HepG2 (cell line): ENCODE results near the gene IGLON5. TPM values are rescaled to one million over a fixed set of nuclear protein-coding genes. Genes with fewer than 3 reads are reported as not detected.

Experiments used
- ATF7-NPFF ChIP-seq: sonication (generic); formaldehyde crosslinking; IDR thresholded peaks from 2 replicates; pipeline ENCODE4 v1.8.1; 2023; ENCODE audit warnings: mild to moderate bottlenecking, low read depth, missing genetic modification reagents, moderate library complexity
- ELF3 ChIP-seq: IDR thresholded peaks from 2 replicates; pipeline ENCODE4 v1.6.1; 2016; ENCODE audit warnings: missing genetic modification reagents, missing compliant biosample characterization
- HMG20A ChIP-seq: IDR thresholded peaks from 2 replicates; pipeline ENCODE4 v1.6.1; 2016; ENCODE audit warnings: borderline replicate concordance
- HNRNPK ChIP-seq: fragments of 200-400 bp; formaldehyde crosslinking; IDR thresholded peaks from 2 replicates; pipeline ENCODE4 v1.6.1; 2018; ENCODE audit warnings: low read length, low read depth, moderate library complexity, mild to moderate bottlenecking; ENCODE audit not compliant: poor library complexity, severe bottlenecking
- RAD21 ChIP-seq: fragments of 450-650 bp; formaldehyde crosslinking; IDR thresholded peaks from 2 replicates; pipeline ENCODE4 v1.5.0; 2020; ENCODE audit warnings: mild to moderate bottlenecking
- ZNF160 ChIP-seq: sonication (generic); formaldehyde crosslinking; IDR thresholded peaks from 2 replicates; pipeline ENCODE4 v1.8.0; 2022; ENCODE audit warnings: mild to moderate bottlenecking, inconsistent platforms, missing genetic modification reagents
- ZNF557 ChIP-seq: sonication (generic); formaldehyde crosslinking; IDR thresholded peaks from 2 replicates; pipeline ENCODE4 v1.4.0; 2020; ENCODE audit warnings: missing genetic modification reagents
- ZNF773 ChIP-seq: sonication (generic); formaldehyde crosslinking; IDR thresholded peaks from 2 replicates; pipeline ENCODE4 v1.4.0; 2020; ENCODE audit warnings: missing genetic modification reagents, borderline replicate concordance
- ZZZ3 ChIP-seq: sonication (generic); formaldehyde crosslinking; IDR thresholded peaks from 2 replicates; pipeline ENCODE4 v1.4.0; 2020; ENCODE audit warnings: missing genetic modification reagents, mild to moderate bottlenecking, borderline replicate concordance
- polyA plus RNA-seq, 8 experiments: library from polyadenylated mRNA; depleted of rRNA in 3 of 8; stranded (reverse) in 7 of 8; unstranded in 1 of 8; fragments of >200 nt; fragmentation: Illumina TruSeq in 4 of 8; extraction: Trizol in 4 of 8; gene quantifications; 2 replicates each; pipeline versions ENCODE4 v1.2.1 to v1.2.3, GENCODE V29; 2011 to 2016; ENCODE audit warnings: low read depth in 4 of 8, missing spikeins in 1 of 8, mixed read lengths in 1 of 8; ENCODE audit not compliant: insufficient read depth in 1 of 8
- total RNA-seq, 5 experiments: library from RNA; depleted of rRNA; stranded (reverse); fragments of >200 nt; fragmentation: Illumina TruSeq; extraction: Trizol; gene quantifications; 2 replicates each; pipeline ENCODE4 v1.2.3, GENCODE V29; 2016; ENCODE audit warnings: low read depth in 1 of 5
- TF ChIP-seq, protein P1 (sequence below): sonication (generic); formaldehyde crosslinking; IDR thresholded peaks from 2 replicates; pipeline ENCODE4 v1.4.0; 2020; ENCODE audit warnings: mild to moderate bottlenecking, missing genetic modification reagents
- TF ChIP-seq, protein P2 (sequence below): sonication (generic); formaldehyde crosslinking; IDR thresholded peaks from 2 replicates; pipeline ENCODE4 v1.4.0; 2020; ENCODE audit warnings: missing genetic modification reagents
- TF ChIP-seq, protein P3 (sequence below): sonication (generic); formaldehyde crosslinking; IDR thresholded peaks from 2 replicates; pipeline ENCODE4 v1.5.0; 2020; ENCODE audit warnings: mild to moderate bottlenecking, missing genetic modification reagents
- TF ChIP-seq, protein P4 (sequence below): IDR thresholded peaks from 2 replicates; pipeline ENCODE4 v1.6.1; 2016; ENCODE audit warnings: missing compliant biosample characterization, missing genetic modification reagents, borderline replicate concordance
- TF ChIP-seq, protein P5 (sequence below): sonication (generic); formaldehyde crosslinking; IDR thresholded peaks from 2 replicates; pipeline ENCODE4 v1.4.0; 2020; ENCODE audit warnings: missing genetic modification reagents

Gene IGLON5
- total and polyA plus RNA-seq, 2 of the 13 experiments (the other 11 are each of a cell fraction or from before 2014, with no cell fraction given), result 0.04 to 5.7 TPM

DNA sequence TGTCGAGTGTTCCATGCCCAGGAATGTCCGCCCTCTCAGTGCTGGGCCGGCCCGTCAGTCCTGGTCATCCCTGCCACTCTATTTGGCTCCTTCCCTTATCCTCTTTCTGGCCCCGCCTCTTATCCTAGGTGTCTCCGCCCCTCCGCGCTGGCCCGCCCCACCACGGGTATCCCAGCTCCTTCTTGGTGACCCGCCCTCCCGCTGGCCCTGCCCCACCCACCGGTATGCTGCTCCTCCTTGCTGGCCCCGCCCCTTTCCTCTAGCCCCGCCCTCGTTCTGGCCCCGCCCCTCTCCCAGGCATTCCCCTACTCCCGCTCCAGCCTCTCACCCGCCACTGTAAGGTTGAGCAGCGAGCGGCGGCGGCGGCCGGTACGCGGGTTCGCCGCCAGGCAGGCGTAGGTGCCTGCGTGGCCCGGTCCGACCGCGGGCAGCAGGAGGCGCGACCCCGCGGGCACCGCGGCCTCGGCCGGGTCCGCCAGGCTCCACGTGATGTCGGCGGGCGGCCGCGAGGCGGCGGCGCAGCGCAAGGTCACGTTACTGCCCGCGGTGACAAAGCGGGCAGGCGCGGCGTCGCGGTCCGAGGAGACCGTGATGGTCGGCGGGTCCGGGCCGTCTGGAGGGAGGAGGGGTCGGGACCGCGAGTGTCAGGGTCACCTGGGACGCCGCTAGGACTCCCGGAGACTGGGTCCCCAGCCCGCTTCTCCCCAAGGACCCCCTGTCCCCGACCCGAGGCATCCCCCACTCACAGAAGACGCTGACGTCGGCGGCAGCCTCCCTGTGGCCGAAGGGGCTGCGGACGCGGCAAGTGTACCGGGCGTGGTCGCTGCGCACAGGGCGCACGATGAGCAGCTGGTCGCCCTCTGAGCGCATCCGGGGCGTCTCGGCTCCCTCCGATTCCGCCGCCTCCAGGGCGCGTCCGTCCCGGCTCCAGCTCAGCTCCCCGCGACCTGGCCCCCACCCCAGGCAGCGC, 28.5 kb downstream of the IGLON5 start (continued):
- TF ChIP-seq ZNF557 (CRISPR knock-in tag), result no peak
- 0 out of 2 replicates have a peak, but pooled peaks have one; percentile 40 for TF ChIP-seq ZNF773 (CRISPR knock-in tag)
- TF ChIP-seq, protein P1, sequence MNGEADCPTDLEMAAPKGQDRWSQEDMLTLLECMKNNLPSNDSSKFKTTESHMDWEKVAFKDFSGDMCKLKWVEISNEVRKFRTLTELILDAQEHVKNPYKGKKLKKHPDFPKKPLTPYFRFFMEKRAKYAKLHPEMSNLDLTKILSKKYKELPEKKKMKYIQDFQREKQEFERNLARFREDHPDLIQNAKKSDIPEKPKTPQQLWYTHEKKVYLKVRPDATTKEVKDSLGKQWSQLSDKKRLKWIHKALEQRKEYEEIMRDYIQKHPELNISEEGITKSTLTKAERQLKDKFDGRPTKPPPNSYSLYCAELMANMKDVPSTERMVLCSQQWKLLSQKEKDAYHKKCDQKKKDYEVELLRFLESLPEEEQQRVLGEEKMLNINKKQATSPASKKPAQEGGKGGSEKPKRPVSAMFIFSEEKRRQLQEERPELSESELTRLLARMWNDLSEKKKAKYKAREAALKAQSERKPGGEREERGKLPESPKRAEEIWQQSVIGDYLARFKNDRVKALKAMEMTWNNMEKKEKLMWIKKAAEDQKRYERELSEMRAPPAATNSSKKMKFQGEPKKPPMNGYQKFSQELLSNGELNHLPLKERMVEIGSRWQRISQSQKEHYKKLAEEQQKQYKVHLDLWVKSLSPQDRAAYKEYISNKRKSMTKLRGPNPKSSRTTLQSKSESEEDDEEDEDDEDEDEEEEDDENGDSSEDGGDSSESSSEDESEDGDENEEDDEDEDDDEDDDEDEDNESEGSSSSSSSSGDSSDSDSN (CRISPR knock-in tag), result peak; percentile 33; the same call in 1 of the 2 replicates
- no peak for TF ChIP-seq ZZZ3
- TF ChIP-seq, protein P2, sequence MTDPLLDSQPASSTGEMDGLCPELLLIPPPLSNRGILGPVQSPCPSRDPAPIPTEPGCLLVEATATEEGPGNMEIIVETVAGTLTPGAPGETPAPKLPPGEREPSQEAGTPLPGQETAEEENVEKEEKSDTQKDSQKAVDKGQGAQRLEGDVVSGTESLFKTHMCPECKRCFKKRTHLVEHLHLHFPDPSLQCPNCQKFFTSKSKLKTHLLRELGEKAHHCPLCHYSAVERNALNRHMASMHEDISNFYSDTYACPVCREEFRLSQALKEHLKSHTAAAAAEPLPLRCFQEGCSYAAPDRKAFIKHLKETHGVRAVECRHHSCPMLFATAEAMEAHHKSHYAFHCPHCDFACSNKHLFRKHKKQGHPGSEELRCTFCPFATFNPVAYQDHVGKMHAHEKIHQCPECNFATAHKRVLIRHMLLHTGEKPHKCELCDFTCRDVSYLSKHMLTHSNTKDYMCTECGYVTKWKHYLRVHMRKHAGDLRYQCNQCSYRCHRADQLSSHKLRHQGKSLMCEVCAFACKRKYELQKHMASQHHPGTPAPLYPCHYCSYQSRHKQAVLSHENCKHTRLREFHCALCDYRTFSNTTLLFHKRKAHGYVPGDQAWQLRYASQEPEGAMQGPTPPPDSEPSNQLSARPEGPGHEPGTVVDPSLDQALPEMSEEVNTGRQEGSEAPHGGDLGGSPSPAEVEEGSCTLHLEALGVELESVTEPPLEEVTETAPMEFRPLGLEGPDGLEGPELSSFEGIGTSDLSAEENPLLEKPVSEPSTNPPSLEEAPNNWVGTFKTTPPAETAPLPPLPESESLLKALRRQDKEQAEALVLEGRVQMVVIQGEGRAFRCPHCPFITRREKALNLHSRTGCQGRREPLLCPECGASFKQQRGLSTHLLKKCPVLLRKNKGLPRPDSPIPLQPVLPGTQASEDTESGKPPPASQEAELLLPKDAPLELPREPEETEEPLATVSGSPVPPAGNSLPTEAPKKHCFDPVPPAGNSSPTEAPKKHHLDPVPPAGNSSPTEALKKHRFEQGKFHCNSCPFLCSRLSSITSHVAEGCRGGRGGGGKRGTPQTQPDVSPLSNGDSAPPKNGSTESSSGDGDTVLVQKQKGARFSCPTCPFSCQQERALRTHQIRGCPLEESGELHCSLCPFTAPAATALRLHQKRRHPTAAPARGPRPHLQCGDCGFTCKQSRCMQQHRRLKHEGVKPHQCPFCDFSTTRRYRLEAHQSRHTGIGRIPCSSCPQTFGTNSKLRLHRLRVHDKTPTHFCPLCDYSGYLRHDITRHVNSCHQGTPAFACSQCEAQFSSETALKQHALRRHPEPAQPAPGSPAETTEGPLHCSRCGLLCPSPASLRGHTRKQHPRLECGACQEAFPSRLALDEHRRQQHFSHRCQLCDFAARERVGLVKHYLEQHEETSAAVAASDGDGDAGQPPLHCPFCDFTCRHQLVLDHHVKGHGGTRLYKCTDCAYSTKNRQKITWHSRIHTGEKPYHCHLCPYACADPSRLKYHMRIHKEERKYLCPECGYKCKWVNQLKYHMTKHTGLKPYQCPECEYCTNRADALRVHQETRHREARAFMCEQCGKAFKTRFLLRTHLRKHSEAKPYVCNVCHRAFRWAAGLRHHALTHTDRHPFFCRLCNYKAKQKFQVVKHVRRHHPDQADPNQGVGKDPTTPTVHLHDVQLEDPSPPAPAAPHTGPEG (CRISPR knock-in tag), result no peak
- TF ChIP-seq, protein P3, sequence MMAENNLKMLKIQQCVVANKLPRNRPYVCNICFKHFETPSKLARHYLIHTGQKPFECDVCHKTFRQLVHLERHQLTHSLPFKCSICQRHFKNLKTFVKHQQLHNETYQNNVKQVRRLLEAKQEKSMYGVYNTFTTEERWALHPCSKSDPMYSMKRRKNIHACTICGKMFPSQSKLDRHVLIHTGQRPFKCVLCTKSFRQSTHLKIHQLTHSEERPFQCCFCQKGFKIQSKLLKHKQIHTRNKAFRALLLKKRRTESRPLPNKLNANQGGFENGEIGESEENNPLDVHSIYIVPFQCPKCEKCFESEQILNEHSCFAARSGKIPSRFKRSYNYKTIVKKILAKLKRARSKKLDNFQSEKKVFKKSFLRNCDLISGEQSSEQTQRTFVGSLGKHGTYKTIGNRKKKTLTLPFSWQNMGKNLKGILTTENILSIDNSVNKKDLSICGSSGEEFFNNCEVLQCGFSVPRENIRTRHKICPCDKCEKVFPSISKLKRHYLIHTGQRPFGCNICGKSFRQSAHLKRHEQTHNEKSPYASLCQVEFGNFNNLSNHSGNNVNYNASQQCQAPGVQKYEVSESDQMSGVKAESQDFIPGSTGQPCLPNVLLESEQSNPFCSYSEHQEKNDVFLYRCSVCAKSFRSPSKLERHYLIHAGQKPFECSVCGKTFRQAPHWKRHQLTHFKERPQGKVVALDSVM, result no peak
- no peak for TF ChIP-seq ZNF160 (CRISPR knock-in tag)
- no peak for TF ChIP-seq ELF3 (CRISPR knock-in tag)
- TF ChIP-seq, protein P4, sequence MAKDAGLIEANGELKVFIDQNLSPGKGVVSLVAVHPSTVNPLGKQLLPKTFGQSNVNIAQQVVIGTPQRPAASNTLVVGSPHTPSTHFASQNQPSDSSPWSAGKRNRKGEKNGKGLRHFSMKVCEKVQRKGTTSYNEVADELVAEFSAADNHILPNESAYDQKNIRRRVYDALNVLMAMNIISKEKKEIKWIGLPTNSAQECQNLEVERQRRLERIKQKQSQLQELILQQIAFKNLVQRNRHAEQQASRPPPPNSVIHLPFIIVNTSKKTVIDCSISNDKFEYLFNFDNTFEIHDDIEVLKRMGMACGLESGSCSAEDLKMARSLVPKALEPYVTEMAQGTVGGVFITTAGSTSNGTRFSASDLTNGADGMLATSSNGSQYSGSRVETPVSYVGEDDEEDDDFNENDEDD (CRISPR knock-in tag), result peak; percentile 57; the same call in 1 of the 2 replicates
- peak; percentile 56 for TF ChIP-seq HNRNPK
- TF ChIP-seq, protein P5, sequence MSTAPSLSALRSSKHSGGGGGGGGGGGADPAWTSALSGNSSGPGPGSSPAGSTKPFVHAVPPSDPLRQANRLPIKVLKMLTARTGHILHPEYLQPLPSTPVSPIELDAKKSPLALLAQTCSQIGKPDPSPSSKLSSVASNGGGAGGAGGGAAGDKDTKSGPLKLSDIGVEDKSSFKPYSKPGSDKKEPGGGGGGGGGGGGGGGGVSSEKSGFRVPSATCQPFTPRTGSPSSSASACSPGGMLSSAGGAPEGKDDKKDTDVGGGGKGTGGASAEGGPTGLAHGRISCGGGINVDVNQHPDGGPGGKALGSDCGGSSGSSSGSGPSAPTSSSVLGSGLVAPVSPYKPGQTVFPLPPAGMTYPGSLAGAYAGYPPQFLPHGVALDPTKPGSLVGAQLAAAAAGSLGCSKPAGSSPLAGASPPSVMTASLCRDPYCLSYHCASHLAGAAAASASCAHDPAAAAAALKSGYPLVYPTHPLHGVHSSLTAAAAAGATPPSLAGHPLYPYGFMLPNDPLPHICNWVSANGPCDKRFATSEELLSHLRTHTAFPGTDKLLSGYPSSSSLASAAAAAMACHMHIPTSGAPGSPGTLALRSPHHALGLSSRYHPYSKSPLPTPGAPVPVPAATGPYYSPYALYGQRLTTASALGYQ (CRISPR knock-in tag), result no peak
- TF ChIP-seq HMG20A, result no peak
- peak; percentile 72; the same call in 1 of the 2 replicates for TF ChIP-seq ATF7-NPFF (CRISPR knock-in tag)
- peak; percentile 67 for TF ChIP-seq RAD21 (CRISPR knock-in tag)
